CD14-positive monocyte (primary cell): ENCODE measurements around the gene TIMP2. TPM values are rescaled to one million over a fixed set of nuclear protein-coding genes. Genes with fewer than 3 reads are reported as not detected.

Experiments used
- DNase-seq, 3 donors: peaks; one replicate each; pipeline ENCODE4 v3.0.0-alpha.2; 2011 to 2022
- H2AFZ ChIP-seq: 2 replicates; pipeline ENCODE4 v1.6.0; 2012; ENCODE audit warnings: mild to moderate bottlenecking, low read depth, low read length, inconsistent platforms; ENCODE audit not compliant: insufficient read depth, poor library complexity, severe bottlenecking
- H3K27ac ChIP-seq, 2 donors: 1 replicate in 1 of 2; 2 replicates in 1 of 2; pipeline ENCODE4 v1.5.1; 2012 to 2013; ENCODE audit warnings: low read length in 2 of 2, control low read depth in 1 of 2, inconsistent platforms in 1 of 2, low read depth in 1 of 2, mild to moderate bottlenecking in 1 of 2
- H3K27me3 ChIP-seq, 2 donors: one replicate each; pipeline versions ENCODE4 v1.6.0 to v1.6.1; 2011 to 2013; ENCODE audit warnings: low read length in 2 of 2; ENCODE audit not compliant: control insufficient read depth in 2 of 2, insufficient read depth in 2 of 2
- H3K36me3 ChIP-seq, 2 donors: replicated peaks in 1 of 2; 1 replicate in 1 of 2; 2 replicates in 1 of 2; pipeline versions ENCODE4 v1.5.1 to v1.6.1; 2012 to 2013; ENCODE audit warnings: low read length in 2 of 2, control low read depth in 1 of 2, inconsistent platforms in 1 of 2, mild to moderate bottlenecking in 1 of 2; ENCODE audit not compliant: insufficient read depth in 2 of 2, control insufficient read depth in 1 of 2
- H3K4me1 ChIP-seq, 2 donors: 1 replicate in 1 of 2; 2 replicates in 1 of 2; pipeline versions ENCODE4 v1.5.1 to v1.6.1; 2012 to 2013; ENCODE audit warnings: low read length in 2 of 2, control low read depth in 1 of 2, inconsistent platforms in 1 of 2, mild to moderate bottlenecking in 1 of 2, moderate library complexity in 1 of 2; ENCODE audit not compliant: insufficient read depth in 2 of 2, control insufficient read depth in 1 of 2
- H3K4me2 ChIP-seq: replicated peaks from 2 replicates; pipeline ENCODE3; 2012; ENCODE audit warnings: low read length, moderate library complexity, mild to moderate bottlenecking; ENCODE audit not compliant: poor library complexity, severe bottlenecking; ENCODE audit errors: extremely low read depth
- H3K4me3 ChIP-seq, 3 experiments: fragments of 200-600 bp in 1 of 3; sonication (generic) in 1 of 3; replicated peaks in 1 of 3; 1 replicate in 2 of 3; 2 replicates in 1 of 3; pipeline ENCODE4 v1.5.1; 2011 to 2013; ENCODE audit warnings: low read length in 3 of 3, mild to moderate bottlenecking in 3 of 3, control low read depth in 2 of 3, low read depth in 2 of 3, inconsistent platforms in 1 of 3, moderate library complexity in 1 of 3
- H3K79me2 ChIP-seq: 2 replicates; pipeline ENCODE4 v1.6.0; 2012; ENCODE audit warnings: mild to moderate bottlenecking, control low read depth, inconsistent platforms, low read length, moderate library complexity; ENCODE audit not compliant: insufficient read depth
- H3K9ac ChIP-seq: 2 replicates; pipeline ENCODE4 v1.6.0; 2017; ENCODE audit warnings: low read length, mild to moderate bottlenecking; ENCODE audit not compliant: insufficient read depth, poor library complexity, severe bottlenecking
- H3K9me3 ChIP-seq, 2 donors: replicated peaks in 1 of 2; 1 replicate in 1 of 2; 2 replicates in 1 of 2; pipeline versions ENCODE4 v1.5.1 to v1.6.1; 2012 to 2013; ENCODE audit warnings: low read length in 2 of 2, control low read depth in 1 of 2; ENCODE audit not compliant: control insufficient read depth in 1 of 2, insufficient read depth in 1 of 2
- H4K20me1 ChIP-seq: 2 replicates; pipeline ENCODE4 v1.6.0; 2012; ENCODE audit warnings: mild to moderate bottlenecking, low read length, control low read depth, moderate library complexity; ENCODE audit not compliant: insufficient read depth
- H3K27ac Mint-ChIP-seq, 7 donors: one replicate each; pipeline ENCODE4 v1.8.0; 2020; ENCODE audit warnings: mild to moderate bottlenecking in 7 of 7, mixed read lengths in 7 of 7, moderate library complexity in 6 of 7, inconsistent platforms in 2 of 7
- H3K27me3 Mint-ChIP-seq, 3 donors: one replicate each; pipeline ENCODE4 v1.8.0; 2021 to 2022; ENCODE audit warnings: low read depth in 3 of 3, mild to moderate bottlenecking in 3 of 3, mixed read lengths in 3 of 3, moderate library complexity in 3 of 3, inconsistent platforms in 1 of 3
- H3K36me3 Mint-ChIP-seq, 2 donors: one replicate each; pipeline ENCODE4 v1.8.0; 2020; ENCODE audit warnings: mixed read lengths in 2 of 2, inconsistent platforms in 1 of 2, mild to moderate bottlenecking in 1 of 2
- H3K4me1 Mint-ChIP-seq: one replicate; pipeline ENCODE4 v1.8.0; 2020; ENCODE audit warnings: mild to moderate bottlenecking, mixed read lengths
- H3K4me3 Mint-ChIP-seq, 2 donors: one replicate each; pipeline ENCODE4 v1.8.0; 2020; ENCODE audit warnings: mild to moderate bottlenecking in 2 of 2, mixed read lengths in 2 of 2, moderate library complexity in 1 of 2
- H3K9me3 Mint-ChIP-seq, 7 donors: one replicate each; pipeline ENCODE4 v1.8.0; 2020 to 2022; ENCODE audit warnings: mixed read lengths in 7 of 7, mild to moderate bottlenecking in 6 of 7, moderate library complexity in 6 of 7, inconsistent platforms in 2 of 7
- WGBS: methylation state at CpG from one replicate; pipeline ENCODE4 v1.1.5; 2013; ENCODE audit warnings: missing lambda C conversion rate; ENCODE audit not compliant: insufficient coverage; 5-methylcytosine and 5-hydroxymethylcytosine counted together
- intact Hi-C, 2 donors: fragments of 100-400 bp; cut with micrococcal nuclease; formaldehyde crosslinking; loops; one replicate each; pipeline versions ENCODE4 v1.15.0 to v1.15.1; 2023
- polyA plus RNA-seq, 3 donors: library from polyadenylated mRNA; depleted of rRNA in 1 of 3; unstranded in 2 of 3; stranded (reverse) in 1 of 3; fragments of 300-500 nt in 2 of 3; fragments of >200 nt in 1 of 3; fragmentation: Illumina TruSeq in 2 of 3; gene quantifications; 1 replicate in 2 of 3; 2 replicates in 1 of 3; pipeline ENCODE4 v1.2.3, GENCODE V29; 2012 to 2021
- TF ChIP-seq, protein P1 (sequence below): fragments of 200-600 bp; IDR thresholded peaks from one replicate; pipeline ENCODE4 v1.8.0; 2022; ENCODE audit warnings: antibody characterized with exemption, mild to moderate bottlenecking

The TIMP2 gene
- polyA plus RNA-seq, 3 donors = 4.5 to 101 (median 6.4) TPM

DNA sequence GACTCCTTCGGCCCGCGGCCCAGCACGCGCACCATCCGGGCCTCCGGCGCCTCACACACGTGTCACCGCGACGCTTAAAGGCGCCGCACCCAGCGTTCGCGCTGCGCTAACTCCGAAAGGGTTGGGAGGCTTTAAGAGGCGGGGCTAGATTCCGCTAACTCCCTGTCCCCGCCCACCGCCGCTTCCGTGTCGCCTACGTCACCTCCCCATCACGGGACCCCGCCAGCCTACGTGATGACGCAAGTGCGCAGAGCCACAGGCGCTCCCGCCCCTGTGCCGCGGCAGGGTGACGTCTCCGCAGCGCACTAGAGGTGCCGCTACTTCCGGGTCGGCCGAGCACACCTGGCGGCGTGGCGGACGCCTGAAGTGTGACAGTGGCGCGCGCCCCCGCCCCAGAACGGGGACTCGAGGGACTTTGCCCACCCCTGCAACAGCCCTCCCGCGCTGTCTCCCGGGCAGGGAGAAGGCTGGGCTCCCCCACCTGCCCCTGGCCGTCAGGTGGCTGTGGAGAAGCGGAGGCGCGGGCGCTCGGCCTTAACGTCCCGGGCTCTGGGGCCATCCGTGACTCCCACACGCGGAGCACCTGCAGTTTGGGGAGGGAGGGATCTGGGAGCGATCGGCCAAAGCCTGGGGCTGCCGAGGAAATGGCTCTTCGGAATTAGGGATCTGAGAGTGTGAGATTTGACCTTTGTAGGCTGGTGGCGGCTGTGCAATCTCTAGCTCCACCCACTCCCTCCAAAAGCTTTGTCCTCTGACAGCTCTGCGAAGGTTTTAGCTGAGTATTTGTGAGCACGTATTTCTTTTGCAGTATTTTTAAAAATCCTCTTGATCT, 84.2 kb downstream of the TIMP2 start, which contains the start of gene USP36:
TSS of gene USP36 (minus strand) at position 35 of the 832 bp plus-strand sequence. CDS start 4,451 bp downstream, outside the sequence.
- H4K20me1 ChIP-seq = peaks cover 21% of the 10 kb centered on the region
- peak within 1 kb of the TSS; percentile 99 for H3K9ac ChIP-seq
- Mint-ChIP-seq H3K4me1 (peaks cover 35% of the 10 kb centered on the region), H3K27ac (peak within 1 kb of the TSS; percentile 97 to 99 (median 99)), H3K4me3 (peak within 1 kb of the TSS; percentile 89 to 94), H3K27me3 (peaks cover 0 to 6% (median 2%) of the 10 kb centered on the region in 3 donors), H3K9me3 (no peaks in the 10 kb centered on the region), H3K36me3 (peaks cover 24 to 27% of the 10 kb centered on the region in 2 donors)
- H3K9me3 ChIP-seq = no peaks in the 10 kb centered on the region
- H3K27me3 ChIP-seq = no peaks in the 10 kb centered on the region
- peaks cover 30% of the 10 kb centered on the region for H3K79me2 ChIP-seq
- peak within 1 kb of the TSS; percentile 96 to 99 for H3K27ac ChIP-seq
- H3K4me3 ChIP-seq = peak within 1 kb of the TSS; percentile 76 to 80 (median 80)
- TF ChIP-seq, protein P1, sequence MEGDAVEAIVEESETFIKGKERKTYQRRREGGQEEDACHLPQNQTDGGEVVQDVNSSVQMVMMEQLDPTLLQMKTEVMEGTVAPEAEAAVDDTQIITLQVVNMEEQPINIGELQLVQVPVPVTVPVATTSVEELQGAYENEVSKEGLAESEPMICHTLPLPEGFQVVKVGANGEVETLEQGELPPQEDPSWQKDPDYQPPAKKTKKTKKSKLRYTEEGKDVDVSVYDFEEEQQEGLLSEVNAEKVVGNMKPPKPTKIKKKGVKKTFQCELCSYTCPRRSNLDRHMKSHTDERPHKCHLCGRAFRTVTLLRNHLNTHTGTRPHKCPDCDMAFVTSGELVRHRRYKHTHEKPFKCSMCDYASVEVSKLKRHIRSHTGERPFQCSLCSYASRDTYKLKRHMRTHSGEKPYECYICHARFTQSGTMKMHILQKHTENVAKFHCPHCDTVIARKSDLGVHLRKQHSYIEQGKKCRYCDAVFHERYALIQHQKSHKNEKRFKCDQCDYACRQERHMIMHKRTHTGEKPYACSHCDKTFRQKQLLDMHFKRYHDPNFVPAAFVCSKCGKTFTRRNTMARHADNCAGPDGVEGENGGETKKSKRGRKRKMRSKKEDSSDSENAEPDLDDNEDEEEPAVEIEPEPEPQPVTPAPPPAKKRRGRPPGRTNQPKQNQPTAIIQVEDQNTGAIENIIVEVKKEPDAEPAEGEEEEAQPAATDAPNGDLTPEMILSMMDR = no peak
- H3K4me1 ChIP-seq = peaks cover 18 to 33% of the 10 kb centered on the region in 2 donors
- peak within 1 kb of the TSS; percentile 69 for H2AFZ ChIP-seq
- peaks cover 20 to 23% of the 10 kb centered on the region in 2 donors for H3K36me3 ChIP-seq
- under 1% methylated on average over 62 of the region's 74 CpGs for WGBS
- H3K4me2 ChIP-seq = peak within 1 kb of the TSS; percentile 80
- intact Hi-C loops = loop anchor here (5.0 to 10.0 kb wide), 3 partner anchors 76 to 134 kb away; partner anchors contain the start of gene LGALS3BP (in 1 of the 2)
- DNase-seq = peak; percentile 99 to 100 (median 99)

DNA sequence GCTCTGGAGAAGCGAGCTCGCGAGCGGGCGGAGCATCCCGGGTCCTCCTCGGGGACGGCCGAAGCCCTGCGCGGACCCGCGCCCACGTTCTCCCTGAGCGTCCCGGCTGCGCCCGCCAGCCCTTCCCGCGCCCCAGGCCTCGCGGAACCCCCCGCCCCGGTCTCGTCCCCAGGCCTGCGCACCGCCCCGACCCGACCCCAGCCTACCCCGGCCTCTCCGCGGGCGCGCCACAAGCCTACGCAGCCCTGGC, 84.7 kb downstream of the TIMP2 start:
- Histone ChIP-seq H4K20me1 (peaks cover 22% of the 10 kb centered on the region), H3K4me1 (peaks cover 18 to 33% of the 10 kb centered on the region in 2 donors), H3K27ac (peak overlapping the region; percentile 96 to 99), H3K9me3 (no peaks in the 10 kb centered on the region), H3K79me2 (peaks cover 34% of the 10 kb centered on the region), H3K4me2 (peak overlapping the region; percentile 80), H3K4me3 (peak overlapping the region; percentile 34 to 80 (median 76)), H3K36me3 (peaks cover 25 to 28% of the 10 kb centered on the region in 2 donors), H3K9ac (peak overlapping the region; percentile 99), H2AFZ (peak overlapping the region; percentile 21), H3K27me3 (no peaks in the 10 kb centered on the region)
- DNase-seq = no peak
- H3K4me1 Mint-ChIP-seq = peaks cover 35% of the 10 kb centered on the region
- 0% methylated on average over 35 of the region's 35 CpGs for WGBS
- H3K36me3 Mint-ChIP-seq = peaks cover 29 to 32% of the 10 kb centered on the region in 2 donors
- peaks cover 0 to 6% (median 2%) of the 10 kb centered on the region in 3 donors for H3K27me3 Mint-ChIP-seq
- H3K9me3 Mint-ChIP-seq = no peaks in the 10 kb centered on the region
- intact Hi-C loops = loop anchor here (5.0 to 10.0 kb wide), 3 partner anchors 77 to 134 kb away; partner anchors contain the start of gene LGALS3BP (in 1 of the 2)
- peak overlapping the region; percentile 97 to 99 (median 99) for H3K27ac Mint-ChIP-seq
- peak overlapping the region; percentile 79 to 94 for H3K4me3 Mint-ChIP-seq
- TF ChIP-seq, protein P1 = no peak
